ENCODE measurements around the gene SAP25. TPM values are rescaled to one million over a fixed set of nuclear protein-coding genes. Genes with fewer than 3 reads are reported as not detected.
"Not testable (repeated sequence)": the region's sequence is repeated elsewhere in the genome, so short reads cannot be mapped to it uniquely, and the experiment has no call there.

Gene SAP25
- total and polyA plus RNA-seq, 8 donors, result 4.5 to 11.4 (median 7.9) TPM

DNA sequence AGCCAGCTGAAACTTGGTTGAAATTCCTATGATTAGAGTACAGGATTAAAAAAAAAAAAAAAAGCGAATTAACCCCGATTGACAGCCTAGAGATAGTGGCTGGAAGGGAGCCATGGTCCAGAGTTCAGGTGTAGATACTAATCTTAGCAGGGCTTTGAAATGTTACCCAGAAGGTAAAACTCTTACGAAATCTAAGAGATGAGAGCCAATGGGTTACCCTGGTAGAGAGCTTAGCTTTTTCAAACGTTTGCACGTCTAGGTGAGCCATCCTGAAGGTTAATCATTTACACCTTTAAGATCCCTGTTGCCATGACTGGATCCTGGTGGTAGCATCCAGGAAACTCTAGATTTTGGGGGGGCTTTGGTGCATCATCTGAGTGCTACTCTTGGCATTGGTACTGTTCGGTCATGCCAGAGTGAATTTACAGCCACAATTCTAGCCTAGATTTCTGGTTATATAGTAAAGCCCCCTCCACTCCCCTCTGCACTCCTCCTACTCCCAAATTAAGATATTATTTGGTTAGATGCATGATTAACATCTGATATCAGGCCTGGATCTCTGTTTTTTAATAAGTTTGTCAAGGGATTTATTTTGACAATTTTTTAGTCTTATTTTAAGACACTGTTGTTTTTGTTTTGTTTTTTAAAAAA is 33.5 kb downstream of the SAP25 start:
- Histone ChIP-seq H3K27me3 (no peaks in the 10 kb centered on the region), H3K36me3 (no peaks in the 10 kb centered on the region), H3K4me3 (peak overlapping the region; percentile 55 to 89), H3K27ac (no peak overlapping the region), H3K9me3 (no peaks in the 10 kb centered on the region), H3K4me1 (peaks cover 6 to 47% of the 10 kb centered on the region in 2 donors)
- DNase-seq (no peak), ATAC-seq (peak; percentile 2)
- intact Hi-C loops (cut with DNase I), result no loop called here
- TF ChIP-seq CTCF (IDR thresholded peaks at IDR 0.05), result no peak

DNA sequence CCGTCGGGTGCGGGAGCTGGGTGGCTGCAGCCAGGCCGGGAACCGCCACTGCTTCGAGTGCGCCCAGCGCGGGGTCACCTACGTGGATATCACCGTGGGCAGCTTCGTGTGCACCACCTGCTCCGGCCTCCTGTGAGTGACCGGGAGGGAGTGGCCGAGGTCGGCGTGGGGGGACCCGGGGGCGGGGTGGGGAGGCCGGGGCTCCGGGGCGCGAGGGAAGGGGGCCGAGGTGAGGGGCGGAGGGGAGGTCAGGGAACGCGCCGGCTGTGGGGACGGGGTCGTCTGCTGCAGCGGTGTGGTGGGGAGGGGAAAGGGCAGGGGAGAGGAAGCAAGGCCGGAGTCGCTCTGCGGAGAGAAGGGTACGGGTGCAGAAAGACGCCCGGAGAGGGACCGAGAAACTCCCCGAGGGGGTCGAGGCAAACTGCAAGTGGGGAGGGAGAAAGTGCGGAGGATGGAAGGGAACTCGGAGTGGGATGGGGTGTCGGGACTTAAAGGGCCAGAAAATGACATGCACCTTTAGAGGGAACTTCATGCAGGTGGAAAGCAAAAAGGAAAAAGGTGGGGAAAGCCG is 34.2 kb downstream of the SAP25 start:
- Histone ChIP-seq H3K9me3 (no peaks in the 10 kb centered on the region), H3K4me3 (peak overlapping the region; percentile 55 to 89), H3K4me1 (peaks cover 0 to 40% of the 10 kb centered on the region in 2 donors), H3K36me3 (no peaks in the 10 kb centered on the region), H3K27me3 (no peaks in the 10 kb centered on the region), H3K27ac (peak overlapping the region; percentile 37 to 75)
- TF ChIP-seq CTCF (IDR thresholded peaks at IDR 0.05), result no peak
- ATAC-seq (no peak), DNase-seq (no peak)
- intact Hi-C loops (cut with DNase I), result no loop called here

- TF ChIP-seq CTCF (IDR thresholded peaks at IDR 0.05), result no peak
- peak; percentile 99 to 100 (median 100) for DNase-seq
- intact Hi-C loops (cut with DNase I), result no loop called here
Observed at GRCh38 chr7:100538654-100539435, 34.9 kb downstream of the SAP25 start, which contains the start of gene AGFG2. Gene AGFG2, plus strand, starts transcription at chr7:100539203. Its CDS starts 144 bp downstream, at chr7:100539347.

DNA sequence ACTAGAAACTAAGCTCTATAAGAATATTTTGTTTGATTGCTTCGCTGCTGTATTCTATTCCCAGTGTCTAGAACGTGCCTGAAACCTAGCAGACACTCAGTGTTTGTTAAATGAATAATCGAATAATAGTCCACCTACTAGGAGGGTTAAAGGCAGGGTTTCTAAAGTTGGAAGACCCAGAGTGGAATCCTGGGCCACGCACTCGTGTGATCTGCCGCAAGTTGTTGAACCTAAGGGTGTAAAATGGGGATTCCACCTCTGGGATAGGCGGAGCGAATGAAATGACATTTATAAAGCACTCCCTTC is 35.4 kb downstream of the SAP25 start:
- no peaks in the 10 kb centered on the region for H3K36me3 ChIP-seq
- intact Hi-C loops (cut with DNase I), result no loop called here
- ATAC-seq, result no peak

More at GRCh38 chr7:100538654-100539435, 34.9 kb downstream of the SAP25 start, which contains the start of gene AGFG2:
- no peaks in the 10 kb centered on the region for H3K27me3 ChIP-seq
- no peaks in the 10 kb centered on the region for H3K9me3 ChIP-seq
- no peaks in the 10 kb centered on the region for H3K36me3 ChIP-seq
- peak within 1 kb of the TSS; percentile 55 to 89 for H3K4me3 ChIP-seq
- peaks cover 0 to 34% of the 10 kb centered on the region in 2 donors for H3K4me1 ChIP-seq
- peak within 1 kb of the TSS; percentile 37 to 75 for H3K27ac ChIP-seq
- peak; percentile 98 for ATAC-seq

GRCh38 chr7:100536695-100537094 is 37.0 kb downstream of the SAP25 start:
- H3K36me3 ChIP-seq; H3K9me3 ChIP-seq; DNase-seq; H3K27ac ChIP-seq; H3K4me3 ChIP-seq; H3K27me3 ChIP-seq; intact Hi-C loops (cut with DNase I); ATAC-seq: not testable (repeated sequence)
- H3K4me1 ChIP-seq, result peaks cover 0 to 27% of the 10 kb centered on the region in 2 donors

More for the DNA sequence above, 35.4 kb downstream of the SAP25 start:
- TF ChIP-seq CTCF (IDR thresholded peaks at IDR 0.05), result no peak
- no peak for DNase-seq
- Histone ChIP-seq H3K4me3 (peak overlapping the region in 1 of 2 donors; percentile 89), H3K27me3 (no peaks in the 10 kb centered on the region), H3K9me3 (no peaks in the 10 kb centered on the region), H3K4me1 (peaks cover 0 to 28% of the 10 kb centered on the region in 2 donors), H3K27ac (peak overlapping the region in 1 of 2 donors; percentile 49)

DNA sequence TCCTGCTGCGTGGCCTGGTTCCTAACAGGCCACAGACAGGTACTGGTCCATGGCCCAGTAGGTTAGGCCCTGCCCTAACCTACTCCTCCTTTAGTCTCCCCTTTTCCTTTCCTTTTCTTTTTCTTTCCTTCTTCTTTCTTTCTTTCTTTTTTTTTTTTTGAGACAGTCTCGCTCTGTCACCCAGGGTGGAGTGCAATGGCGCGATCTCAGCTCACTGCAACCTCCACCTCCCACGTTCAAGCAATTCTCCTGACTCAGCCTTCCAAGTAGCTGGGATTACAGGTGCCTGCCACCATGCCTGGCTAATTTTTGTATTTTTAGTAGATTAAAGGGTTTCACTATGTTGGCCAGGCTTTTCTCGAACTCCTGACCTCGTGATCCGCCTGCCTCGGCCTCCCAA is 37.7 kb downstream of the SAP25 start:
- H3K27ac ChIP-seq; DNase-seq; H3K4me3 ChIP-seq; H3K36me3 ChIP-seq; H3K27me3 ChIP-seq; ATAC-seq; intact Hi-C loops (cut with DNase I); H3K9me3 ChIP-seq: not testable (repeated sequence)
- peaks cover 0 to 22% of the 10 kb centered on the region in 2 donors for H3K4me1 ChIP-seq

Measured in left lung (tissue), 10 donors.